GM19438 (cell line): ENCODE measurements around the gene LTA4H.
A peak's percentile ranks its signal among the peaks of the same experiment; 100 is the strongest.

Experiments
- ATAC-seq: cut with Tn5 transposase; IDR thresholded peaks from one replicate; pipeline ENCODE4 v1.9.1; 2021; ENCODE audit warnings: low read depth; ENCODE audit not compliant: unreplicated experiment

The LTA4H gene

GRCh38 chr12:96036765-96037455 is 1.5 kb upstream of the LTA4H start:
- ATAC-seq = no peak

GRCh38 chr12:96034621-96035282 is 635 bp downstream of the LTA4H start:
- peak; percentile 12 for ATAC-seq

GRCh38 chr12:96033549-96034389 is 1.6 kb downstream of the LTA4H start:
- no peak for ATAC-seq

GRCh38 chr12:96029826-96030225 is 5.6 kb downstream of the LTA4H start:
- no peak for ATAC-seq

GRCh38 chr12:96028538-96028937 is 6.8 kb downstream of the LTA4H start:
- no peak for ATAC-seq

GRCh38 chr12:96026331-96026730 is 9.1 kb downstream of the LTA4H start:
- no peak for ATAC-seq

GRCh38 chr12:96025518-96025917 is 9.9 kb downstream of the LTA4H start:
- ATAC-seq = no peak

- peak; percentile 90 for ATAC-seq
Measured at GRCh38 chr12:96020314-96021003, 14.9 kb downstream of the LTA4H start.

GRCh38 chr12:96015672-96016071 is 19.7 kb downstream of the LTA4H start:
- ATAC-seq = no peak

- ATAC-seq = no peak
Measured at GRCh38 chr12:96014943-96015599, 20.3 kb downstream of the LTA4H start.

- no peak for ATAC-seq
Measured at GRCh38 chr12:96007729-96008128, 27.7 kb downstream of the LTA4H start.

- no peak for ATAC-seq
Measured at GRCh38 chr12:96006727-96007126, 28.7 kb downstream of the LTA4H start.

- no peak for ATAC-seq
Measured at GRCh38 chr12:96000858-96001257, 34.5 kb downstream of the LTA4H start.

- ATAC-seq = no peak
Measured at GRCh38 chr12:95999484-95999883, 35.9 kb downstream of the LTA4H start.

GRCh38 chr12:95998611-95999286 is 36.6 kb downstream of the LTA4H start:
- peak; percentile 83 for ATAC-seq

GRCh38 chr12:95997911-95998510 is 37.4 kb downstream of the LTA4H start:
- no peak for ATAC-seq

- no peak for ATAC-seq
Measured at GRCh38 chr12:95997276-95997675, 38.1 kb downstream of the LTA4H start.

- no peak for ATAC-seq
Measured at GRCh38 chr12:95996034-95996658, 39.2 kb downstream of the LTA4H start, which contains the start of gene HAL. Gene HAL, minus strand, starts transcription at chr12:95996344. Its CDS starts 434 bp downstream, at chr12:95995910.
